ENCODE measurements around the gene FOXR1.
"Not testable (repeated sequence)": the region's sequence is repeated elsewhere in the genome, so short reads cannot be mapped to it uniquely, and the experiment has no call there.

The FOXR1 gene

GRCh38 chr11:118975771-118976709 is 4.5 kb downstream of the FOXR1 start:
- no peaks in the 10 kb centered on the region for H3K4me1 ChIP-seq (ENCODE audit: control insufficient read depth, insufficient read depth, low read length, poor library complexity, severe bottlenecking)
- H3K36me3 ChIP-seq (ENCODE audit: control insufficient read depth, insufficient read depth, low read length): no peaks in the 10 kb centered on the region
- WGBS, 2 experiments (ENCODE audit: insufficient coverage in 2 of 2): 92 to 94% methylated on average over 11 to 12 of the region's 15 CpGs
- no peak overlapping the region for H3K4me3 ChIP-seq (ENCODE audit: extremely low read depth, insufficient read depth, low read length, poor library complexity, severe bottlenecking)
- H3K9me3 ChIP-seq (ENCODE audit: control insufficient read depth, low read length): no peaks in the 10 kb centered on the region
- no peak overlapping the region for H3K27ac ChIP-seq (ENCODE audit: low read depth, low read length, severe bottlenecking)

DNA sequence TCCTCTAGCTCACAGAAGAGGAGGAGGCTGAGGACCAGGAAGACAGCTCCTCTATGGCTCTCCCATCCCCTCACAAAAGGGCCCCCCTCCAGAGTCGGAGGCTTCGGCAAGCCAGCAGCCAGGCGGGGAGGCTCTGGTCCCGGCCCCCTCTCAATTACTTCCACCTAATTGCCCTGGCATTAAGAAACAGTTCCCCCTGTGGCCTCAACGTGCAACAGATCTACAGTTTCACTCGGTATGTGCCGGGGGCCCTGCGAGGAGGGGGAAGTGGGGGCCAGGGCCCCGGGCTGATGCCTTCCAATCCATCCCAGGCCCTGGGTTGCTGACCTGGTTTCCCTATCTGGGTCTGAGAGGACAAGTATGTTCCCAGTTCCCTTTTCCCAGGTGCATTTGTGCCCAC is 7.9 kb downstream of the FOXR1 start:
- Histone ChIP-seq H3K27ac (ENCODE audit: low read depth, low read length, severe bottlenecking) (no peak overlapping the region), H3K36me3 (ENCODE audit: control insufficient read depth, insufficient read depth, low read length) (no peaks in the 10 kb centered on the region), H3K9me3 (ENCODE audit: control insufficient read depth, low read length) (no peaks in the 10 kb centered on the region), H3K4me1 (ENCODE audit: control insufficient read depth, insufficient read depth, low read length, poor library complexity, severe bottlenecking) (no peaks in the 10 kb centered on the region), H3K4me3 (ENCODE audit: extremely low read depth, insufficient read depth, low read length, poor library complexity, severe bottlenecking) (no peak overlapping the region)
- WGBS, 2 experiments (ENCODE audit: insufficient coverage in 2 of 2): 53 to 62% methylated on average over 7 to 8 of the region's 9 CpGs

- H3K4me1 ChIP-seq (ENCODE audit: control insufficient read depth, insufficient read depth, low read length, poor library complexity, severe bottlenecking): no peaks in the 10 kb centered on the region
- WGBS, 2 experiments (ENCODE audit: insufficient coverage in 2 of 2): 57 to 68% methylated on average over 18 of the region's 21 CpGs
- H3K4me3 ChIP-seq (ENCODE audit: extremely low read depth, insufficient read depth, low read length, poor library complexity, severe bottlenecking): no peak overlapping the region
- H3K36me3 ChIP-seq (ENCODE audit: control insufficient read depth, insufficient read depth, low read length): no peaks in the 10 kb centered on the region
- no peaks in the 10 kb centered on the region for H3K9me3 ChIP-seq (ENCODE audit: control insufficient read depth, low read length)
- no peak overlapping the region for H3K27ac ChIP-seq (ENCODE audit: low read depth, low read length, severe bottlenecking)
These were observed 8.8 kb downstream of the FOXR1 start for GRCh38 chr11:118980191-118980881.

- not testable (repeated sequence) for H3K9me3 ChIP-seq (ENCODE audit: control insufficient read depth, low read length); H3K4me3 ChIP-seq (ENCODE audit: extremely low read depth, insufficient read depth, low read length, poor library complexity, severe bottlenecking); H3K4me1 ChIP-seq (ENCODE audit: control insufficient read depth, insufficient read depth, low read length, poor library complexity, severe bottlenecking); H3K27ac ChIP-seq (ENCODE audit: low read depth, low read length, severe bottlenecking); H3K36me3 ChIP-seq (ENCODE audit: control insufficient read depth, insufficient read depth, low read length)
- 86 to 88% methylated on average over 8 of the region's 8 CpGs for WGBS, 2 experiments (ENCODE audit: insufficient coverage in 2 of 2)
These were observed 12.8 kb downstream of the FOXR1 start for GRCh38 chr11:118984337-118984736.

DNA sequence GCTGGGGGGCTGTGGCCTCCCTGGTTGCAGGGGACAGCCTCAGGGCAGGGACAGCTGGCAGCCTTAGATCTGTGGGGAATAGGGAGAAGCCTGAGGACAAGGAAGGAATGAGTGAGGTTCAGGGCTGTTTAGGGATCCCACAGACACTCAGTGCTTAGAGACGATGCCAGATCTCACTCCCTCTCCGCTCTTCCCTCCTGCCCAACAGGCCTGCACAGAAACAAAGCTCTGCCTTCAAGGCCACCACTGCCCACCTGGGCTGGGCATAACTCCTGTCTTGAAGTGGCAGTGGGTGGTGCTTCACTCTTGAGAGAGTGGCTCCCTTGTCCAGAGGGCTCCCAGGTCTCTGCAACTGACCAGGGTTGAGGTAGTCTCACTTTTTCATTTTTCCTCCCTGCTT is 13.3 kb downstream of the FOXR1 start:
- no peaks in the 10 kb centered on the region for H3K4me1 ChIP-seq (ENCODE audit: control insufficient read depth, insufficient read depth, low read length, poor library complexity, severe bottlenecking)
- no peak overlapping the region for H3K4me3 ChIP-seq (ENCODE audit: extremely low read depth, insufficient read depth, low read length, poor library complexity, severe bottlenecking)
- WGBS, 2 experiments (ENCODE audit: insufficient coverage in 2 of 2): 76 to 100% methylated on average over 2 of the region's 2 CpGs
- no peaks in the 10 kb centered on the region for H3K9me3 ChIP-seq (ENCODE audit: control insufficient read depth, low read length)
- H3K27ac ChIP-seq (ENCODE audit: low read depth, low read length, severe bottlenecking): no peak overlapping the region
- H3K36me3 ChIP-seq (ENCODE audit: control insufficient read depth, insufficient read depth, low read length): no peaks in the 10 kb centered on the region

- H3K27ac ChIP-seq (ENCODE audit: low read depth, low read length, severe bottlenecking): no peak overlapping the region
- 100% methylated on average over 3 to 4 of the region's 5 CpGs for WGBS, 2 experiments (ENCODE audit: insufficient coverage in 2 of 2)
- no peak overlapping the region for H3K4me3 ChIP-seq (ENCODE audit: extremely low read depth, insufficient read depth, low read length, poor library complexity, severe bottlenecking)
- H3K36me3 ChIP-seq (ENCODE audit: control insufficient read depth, insufficient read depth, low read length): no peaks in the 10 kb centered on the region
- H3K4me1 ChIP-seq (ENCODE audit: control insufficient read depth, insufficient read depth, low read length, poor library complexity, severe bottlenecking): no peaks in the 10 kb centered on the region
- peaks cover 5% of the 10 kb centered on the region for H3K9me3 ChIP-seq (ENCODE audit: control insufficient read depth, low read length)
These were observed 16.7 kb downstream of the FOXR1 start for GRCh38 chr11:118988280-118988679.

DNA sequence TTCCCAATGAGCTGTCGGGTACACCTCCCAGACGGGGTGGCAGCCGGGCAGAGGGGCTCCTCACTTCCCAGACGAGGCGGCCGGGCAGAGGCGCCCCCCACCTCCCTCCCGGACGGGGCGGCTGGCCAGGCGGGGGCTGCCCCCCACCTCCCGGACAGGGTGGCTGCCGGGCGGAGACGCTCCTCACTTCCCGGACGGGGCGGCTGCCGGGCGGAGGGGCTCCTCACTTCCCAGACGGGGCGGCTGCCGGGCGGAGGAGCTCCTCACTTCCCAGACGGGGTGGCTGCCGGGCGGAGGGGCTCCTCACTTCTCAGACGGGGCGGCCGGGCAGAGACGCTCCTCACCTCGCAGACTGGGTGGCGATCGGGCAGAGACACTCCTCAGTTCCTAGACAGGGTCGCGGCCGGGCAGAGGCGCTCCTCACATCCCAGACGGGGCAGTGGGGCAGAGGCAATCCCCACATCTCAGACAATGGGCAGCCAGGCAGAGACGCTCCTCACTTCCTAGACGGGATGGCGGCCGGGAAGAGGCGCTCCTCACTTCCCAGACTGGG is 20.0 kb downstream of the FOXR1 start:
- H3K36me3 ChIP-seq (ENCODE audit: control insufficient read depth, insufficient read depth, low read length): peaks cover 11% of the 10 kb centered on the region
- H3K27ac ChIP-seq (ENCODE audit: low read depth, low read length, severe bottlenecking); H3K4me3 ChIP-seq (ENCODE audit: extremely low read depth, insufficient read depth, low read length, poor library complexity, severe bottlenecking); H3K9me3 ChIP-seq (ENCODE audit: control insufficient read depth, low read length); H3K4me1 ChIP-seq (ENCODE audit: control insufficient read depth, insufficient read depth, low read length, poor library complexity, severe bottlenecking): not testable (repeated sequence)
- 95 to 99% methylated on average over 17 to 21 of the region's 44 CpGs for WGBS, 2 experiments (ENCODE audit: insufficient coverage in 2 of 2)

GRCh38 chr11:118996926-118997626 is 25.5 kb downstream of the FOXR1 start:
- H3K4me3 ChIP-seq (ENCODE audit: extremely low read depth, insufficient read depth, low read length, poor library complexity, severe bottlenecking): peak overlapping the region; percentile 96
- 33% methylated on average over 19 to 22 of the region's 22 CpGs for WGBS, 2 experiments (ENCODE audit: insufficient coverage in 2 of 2)
- peaks cover 12% of the 10 kb centered on the region for H3K4me1 ChIP-seq (ENCODE audit: control insufficient read depth, insufficient read depth, low read length, poor library complexity, severe bottlenecking)
- H3K9me3 ChIP-seq (ENCODE audit: control insufficient read depth, low read length): peaks cover 5% of the 10 kb centered on the region
- H3K27ac ChIP-seq (ENCODE audit: low read depth, low read length, severe bottlenecking): no peak overlapping the region
- peaks cover 40% of the 10 kb centered on the region for H3K36me3 ChIP-seq (ENCODE audit: control insufficient read depth, insufficient read depth, low read length)

DNA sequence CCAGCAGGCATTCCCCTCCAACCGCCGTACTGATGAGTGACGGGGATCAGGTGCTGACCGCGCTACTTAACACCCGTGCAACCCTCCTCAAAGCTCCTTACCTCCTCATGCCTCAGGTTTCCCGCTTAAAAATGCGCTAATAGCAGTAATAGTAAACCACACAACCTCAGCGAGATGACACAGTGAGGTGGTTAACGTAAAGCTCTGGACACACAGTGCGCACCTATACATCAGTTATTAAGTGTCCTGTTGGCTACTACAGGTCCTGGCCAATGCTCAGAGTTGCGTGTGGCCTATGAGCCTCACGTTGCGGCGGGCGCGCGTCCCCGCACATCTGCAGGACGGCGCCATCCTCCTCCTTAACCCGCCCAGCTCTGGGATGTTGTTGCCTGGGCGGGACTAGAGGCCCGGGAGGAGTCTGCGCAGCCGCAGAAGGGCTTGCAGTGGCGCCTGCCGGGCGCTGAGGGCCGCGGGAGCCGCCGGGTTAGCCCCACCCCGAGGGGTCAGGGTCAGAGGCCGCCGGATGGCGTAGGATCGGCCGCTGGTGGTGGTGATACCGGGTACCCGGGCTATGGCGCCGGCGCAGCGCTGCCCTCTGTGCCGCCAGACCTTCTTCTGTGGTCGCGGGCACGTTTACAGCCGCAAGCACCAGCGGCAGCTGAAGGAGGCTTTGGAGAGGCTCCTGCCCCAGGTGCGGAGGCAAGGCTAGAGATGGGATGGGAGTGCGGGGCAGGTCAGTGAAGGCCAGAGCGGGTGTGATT is 26.2 kb downstream of the FOXR1 start, which contains the start of gene CENATAC:
Gene CENATAC (plus strand): TSS at position 512 of the 761 bp plus-strand sequence. CDS start 60 bp downstream, at position 572.
- Histone ChIP-seq H3K27ac (ENCODE audit: low read depth, low read length, severe bottlenecking) (peak within 1 kb of the TSS; percentile 94), H3K4me1 (ENCODE audit: control insufficient read depth, insufficient read depth, low read length, poor library complexity, severe bottlenecking) (peaks cover 12% of the 10 kb centered on the region), H3K4me3 (ENCODE audit: extremely low read depth, insufficient read depth, low read length, poor library complexity, severe bottlenecking) (peak within 1 kb of the TSS; percentile 96), H3K36me3 (ENCODE audit: control insufficient read depth, insufficient read depth, low read length) (peaks cover 47% of the 10 kb centered on the region), H3K9me3 (ENCODE audit: control insufficient read depth, low read length) (peaks cover 5% of the 10 kb centered on the region)
- WGBS, 2 experiments (ENCODE audit: insufficient coverage in 2 of 2): 0% methylated on average over 52 to 54 of the region's 54 CpGs

- peak overlapping the region; percentile 96 for H3K4me3 ChIP-seq (ENCODE audit: extremely low read depth, insufficient read depth, low read length, poor library complexity, severe bottlenecking)
- H3K36me3 ChIP-seq (ENCODE audit: control insufficient read depth, insufficient read depth, low read length): peaks cover 53% of the 10 kb centered on the region
- 0 to 1% methylated on average over 16 to 18 of the region's 19 CpGs for WGBS, 2 experiments (ENCODE audit: insufficient coverage in 2 of 2)
- H3K9me3 ChIP-seq (ENCODE audit: control insufficient read depth, low read length): no peaks in the 10 kb centered on the region
- H3K4me1 ChIP-seq (ENCODE audit: control insufficient read depth, insufficient read depth, low read length, poor library complexity, severe bottlenecking): peaks cover 12% of the 10 kb centered on the region
- H3K27ac ChIP-seq (ENCODE audit: low read depth, low read length, severe bottlenecking): peak overlapping the region; percentile 94
These were observed 26.8 kb downstream of the FOXR1 start for GRCh38 chr11:118998388-118998717.
